Vagina (tissue), 2 donors: ENCODE measurements around the gene BCKDHA. TPM values are rescaled to one million over a fixed set of nuclear protein-coding genes. Genes with fewer than 3 reads are reported as not detected.

Experiments
- DNase-seq, 2 donors: peaks; one replicate each; pipeline ENCODE4 v3.0.0-alpha.2; 2017; ENCODE audit errors: extremely low spot score in 2 of 2
- H3K27ac ChIP-seq: fragments of 200-600 bp; sonication (generic); one replicate; pipeline ENCODE4 v1.5.1; 2019
- H3K27me3 ChIP-seq: fragments of 200-600 bp; sonication (generic); one replicate; pipeline ENCODE4 v1.5.1; 2019
- H3K36me3 ChIP-seq, 2 donors: fragments of 200-600 bp; sonication (generic); one replicate each; pipeline ENCODE4 v1.5.1; 2017 to 2019
- H3K4me1 ChIP-seq: fragments of 200-600 bp; sonication (generic); one replicate; pipeline ENCODE4 v1.5.1; 2019
- H3K4me3 ChIP-seq, 2 donors: fragments of 200-600 bp; sonication (generic); 1 replicate in 1 of 2; 2 replicates in 1 of 2; pipeline ENCODE4 v1.5.1; 2016 to 2019
- H3K9me3 ChIP-seq: fragments of 200-600 bp; sonication (generic); one replicate; pipeline ENCODE4 v1.5.1; 2019
- POLR2A ChIP-seq, 2 donors: fragments of 450-650 bp; IDR thresholded peaks; one replicate each; pipeline ENCODE4 v1.6.1; 2017; ENCODE audit warnings: antibody characterized with exemption in 2 of 2, mild to moderate bottlenecking in 2 of 2, moderate library complexity in 2 of 2
- POLR2AphosphoS5 ChIP-seq, 2 donors: sonication (generic); formaldehyde crosslinking; IDR thresholded peaks; one replicate each; pipeline ENCODE4 v1.9.0; 2017; ENCODE audit warnings: antibody characterized with exemption in 2 of 2, mild to moderate bottlenecking in 2 of 2, low read depth in 1 of 2; ENCODE audit not compliant: insufficient read depth in 1 of 2
- intact Hi-C: fragments of 100-400 bp; cut with DNase I; formaldehyde crosslinking; loops from one replicate; pipeline ENCODE4 v1.15.1; 2023
- total RNA-seq: library from RNA; depleted of rRNA; stranded (reverse); fragments of >200 nt; gene quantifications from one replicate; pipeline ENCODE4 v1.2.3, GENCODE V29; 2016
- TF ChIP-seq, protein P1 (sequence below), 3 experiments: fragments of 450-650 bp in 2 of 3; fragments of 200-600 bp in 1 of 3; sonication (generic) in 1 of 3; IDR thresholded peaks; one replicate each; pipeline ENCODE4 v1.5.1; 2017 to 2019; ENCODE audit warnings: antibody characterized with exemption in 3 of 3, mild to moderate bottlenecking in 2 of 3, moderate library complexity in 2 of 3

Gene BCKDHA
- total RNA-seq, 1 donor from 2014 or later = 68.5 TPM

DNA sequence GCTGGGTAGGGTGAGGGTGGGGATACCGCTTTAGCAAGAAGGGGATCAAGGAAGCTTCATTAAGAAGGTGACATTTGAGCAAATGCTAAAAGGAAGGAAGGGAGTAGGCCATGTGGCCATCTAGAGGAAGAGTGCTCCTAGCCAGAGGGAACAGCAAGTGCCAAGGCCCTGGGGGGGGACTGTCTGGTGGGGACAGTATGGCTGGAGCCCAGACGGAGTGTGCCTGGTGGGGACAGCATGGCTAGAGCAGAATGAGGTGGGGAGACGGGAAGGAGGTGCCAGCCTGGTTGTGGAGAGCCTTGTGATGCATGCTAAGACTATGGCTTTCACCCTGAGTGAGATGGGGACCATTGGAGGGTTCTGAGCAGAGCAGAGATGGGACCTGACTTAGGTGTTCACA, 41.8 kb upstream of the BCKDHA start:
- no peaks in the 10 kb centered on the region for H3K9me3 ChIP-seq
- no peak overlapping the region for H3K27ac ChIP-seq
- no peaks in the 10 kb centered on the region for H3K36me3 ChIP-seq
- H3K27me3 ChIP-seq = no peaks in the 10 kb centered on the region
- peaks cover 16% of the 10 kb centered on the region for H3K4me1 ChIP-seq
- H3K4me3 ChIP-seq = no peak overlapping the region
- TF ChIP-seq, protein P1, sequence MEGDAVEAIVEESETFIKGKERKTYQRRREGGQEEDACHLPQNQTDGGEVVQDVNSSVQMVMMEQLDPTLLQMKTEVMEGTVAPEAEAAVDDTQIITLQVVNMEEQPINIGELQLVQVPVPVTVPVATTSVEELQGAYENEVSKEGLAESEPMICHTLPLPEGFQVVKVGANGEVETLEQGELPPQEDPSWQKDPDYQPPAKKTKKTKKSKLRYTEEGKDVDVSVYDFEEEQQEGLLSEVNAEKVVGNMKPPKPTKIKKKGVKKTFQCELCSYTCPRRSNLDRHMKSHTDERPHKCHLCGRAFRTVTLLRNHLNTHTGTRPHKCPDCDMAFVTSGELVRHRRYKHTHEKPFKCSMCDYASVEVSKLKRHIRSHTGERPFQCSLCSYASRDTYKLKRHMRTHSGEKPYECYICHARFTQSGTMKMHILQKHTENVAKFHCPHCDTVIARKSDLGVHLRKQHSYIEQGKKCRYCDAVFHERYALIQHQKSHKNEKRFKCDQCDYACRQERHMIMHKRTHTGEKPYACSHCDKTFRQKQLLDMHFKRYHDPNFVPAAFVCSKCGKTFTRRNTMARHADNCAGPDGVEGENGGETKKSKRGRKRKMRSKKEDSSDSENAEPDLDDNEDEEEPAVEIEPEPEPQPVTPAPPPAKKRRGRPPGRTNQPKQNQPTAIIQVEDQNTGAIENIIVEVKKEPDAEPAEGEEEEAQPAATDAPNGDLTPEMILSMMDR (IDR thresholded peaks at IDR 0.05) = no peak
- no peak for TF ChIP-seq POLR2A (IDR thresholded peaks at IDR 0.05)
- TF ChIP-seq POLR2AphosphoS5 (IDR thresholded peaks at IDR 0.05; ENCODE audit: insufficient read depth in 1 of 2, low read depth in 1 of 2) = no peak
- intact Hi-C loops = no loop called here
- no peak for DNase-seq

DNA sequence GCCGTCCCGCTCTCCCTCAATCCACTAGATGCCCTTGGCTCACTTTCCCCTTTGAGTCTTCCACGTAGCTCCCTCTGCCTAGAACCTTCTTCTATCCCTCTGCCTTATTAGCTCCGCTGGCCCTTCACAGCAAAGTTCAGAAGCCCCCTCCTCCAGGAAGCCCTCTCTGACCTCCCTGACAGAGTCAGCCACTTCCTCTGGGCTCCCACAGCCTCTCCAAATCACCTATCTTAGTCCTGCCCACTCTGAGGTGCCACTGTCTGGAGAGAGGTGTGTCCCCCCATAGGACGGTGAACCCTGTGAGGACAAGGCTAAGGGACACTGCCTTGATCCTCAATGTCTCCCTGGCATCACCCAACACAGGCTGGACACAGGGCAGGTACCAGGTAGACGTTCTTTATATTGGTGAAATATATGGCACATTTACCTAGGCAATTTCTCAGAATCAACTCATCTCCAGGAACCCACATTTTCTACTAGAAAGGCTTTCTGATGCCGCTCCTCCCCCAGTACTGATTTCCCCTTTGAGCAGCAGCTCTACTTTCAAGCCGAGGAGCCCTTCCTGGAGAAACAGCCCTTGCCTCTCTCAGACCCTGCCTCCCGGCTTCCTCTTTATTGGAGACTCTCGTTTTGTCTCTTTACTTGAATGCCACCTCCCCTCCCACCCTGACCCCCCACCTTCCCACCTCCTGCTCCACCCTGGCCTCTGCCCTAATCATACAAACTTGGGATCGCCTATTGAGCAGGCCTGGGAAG, 40.5 kb upstream of the BCKDHA start:
- no peak overlapping the region for H3K27ac ChIP-seq
- H3K36me3 ChIP-seq = no peaks in the 10 kb centered on the region
- no peaks in the 10 kb centered on the region for H3K27me3 ChIP-seq
- no peak overlapping the region for H3K4me3 ChIP-seq
- no peaks in the 10 kb centered on the region for H3K9me3 ChIP-seq
- no peak for TF ChIP-seq POLR2A (IDR thresholded peaks at IDR 0.05)
- no peak for TF ChIP-seq POLR2AphosphoS5 (IDR thresholded peaks at IDR 0.05; ENCODE audit: insufficient read depth in 1 of 2, low read depth in 1 of 2)
- TF ChIP-seq, protein P1 (IDR thresholded peaks at IDR 0.05) = no peak
- no peak for DNase-seq
- H3K4me1 ChIP-seq = peaks cover 8% of the 10 kb centered on the region
- intact Hi-C loops = no loop called here

DNA sequence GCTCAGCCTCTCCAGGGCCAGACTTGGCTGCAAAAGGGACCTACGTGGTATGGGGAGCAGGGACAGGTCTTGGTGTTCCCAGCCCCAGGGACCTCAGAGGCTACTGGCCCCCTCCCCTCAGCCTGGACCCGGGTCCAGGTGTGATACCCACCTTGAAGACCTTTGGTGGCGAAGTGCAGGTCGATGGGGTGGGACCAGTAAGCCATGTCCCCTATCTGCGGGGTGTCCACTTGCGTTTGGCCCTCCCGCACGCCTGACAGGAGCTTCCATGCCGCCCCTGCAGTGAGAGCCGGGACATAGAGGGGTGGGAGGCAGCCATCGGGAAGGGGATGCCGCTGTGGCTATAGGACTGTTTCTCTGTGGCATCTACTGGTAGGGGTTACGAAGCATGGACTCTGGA, 39.9 kb upstream of the BCKDHA start:
- no peaks in the 10 kb centered on the region for H3K27me3 ChIP-seq
- H3K4me1 ChIP-seq = peaks cover 8% of the 10 kb centered on the region
- H3K4me3 ChIP-seq = no peak overlapping the region
- no peaks in the 10 kb centered on the region for H3K36me3 ChIP-seq
- no peaks in the 10 kb centered on the region for H3K9me3 ChIP-seq
- intact Hi-C loops = no loop called here
- DNase-seq = no peak
- TF ChIP-seq, protein P1 (IDR thresholded peaks at IDR 0.05) = no peak
- TF ChIP-seq POLR2A (IDR thresholded peaks at IDR 0.05) = no peak
- no peak for TF ChIP-seq POLR2AphosphoS5 (IDR thresholded peaks at IDR 0.05; ENCODE audit: insufficient read depth in 1 of 2, low read depth in 1 of 2)
- no peak overlapping the region for H3K27ac ChIP-seq

DNA sequence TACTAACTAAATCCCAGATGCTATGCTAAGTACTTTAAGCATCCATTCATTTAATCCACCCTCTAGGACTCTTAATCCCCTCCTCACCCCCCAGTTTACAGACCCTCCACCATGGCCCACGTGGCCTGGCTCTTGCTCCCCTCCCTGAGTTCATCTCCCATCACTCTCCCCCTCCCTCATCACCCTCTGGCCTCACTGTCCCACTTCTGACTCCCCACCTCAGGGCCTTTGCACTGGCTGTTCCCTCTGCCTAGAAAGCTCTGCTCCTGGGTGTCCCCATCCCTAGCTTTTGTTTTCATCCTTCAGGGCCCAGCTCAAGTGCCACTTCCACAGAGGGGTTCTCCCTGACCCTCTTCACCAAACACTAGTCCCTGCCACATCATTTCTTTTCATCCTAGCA, 37.9 kb upstream of the BCKDHA start:
- no peak overlapping the region for H3K4me3 ChIP-seq
- no peaks in the 10 kb centered on the region for H3K36me3 ChIP-seq
- no peaks in the 10 kb centered on the region for H3K9me3 ChIP-seq
- intact Hi-C loops = no loop called here
- TF ChIP-seq, protein P1 (IDR thresholded peaks at IDR 0.05) = no peak
- TF ChIP-seq POLR2AphosphoS5 (IDR thresholded peaks at IDR 0.05; ENCODE audit: insufficient read depth in 1 of 2, low read depth in 1 of 2) = no peak
- TF ChIP-seq POLR2A (IDR thresholded peaks at IDR 0.05) = no peak
- no peak for DNase-seq
- no peaks in the 10 kb centered on the region for H3K27me3 ChIP-seq
- H3K27ac ChIP-seq = no peak overlapping the region
- peaks cover 10% of the 10 kb centered on the region for H3K4me1 ChIP-seq

DNA sequence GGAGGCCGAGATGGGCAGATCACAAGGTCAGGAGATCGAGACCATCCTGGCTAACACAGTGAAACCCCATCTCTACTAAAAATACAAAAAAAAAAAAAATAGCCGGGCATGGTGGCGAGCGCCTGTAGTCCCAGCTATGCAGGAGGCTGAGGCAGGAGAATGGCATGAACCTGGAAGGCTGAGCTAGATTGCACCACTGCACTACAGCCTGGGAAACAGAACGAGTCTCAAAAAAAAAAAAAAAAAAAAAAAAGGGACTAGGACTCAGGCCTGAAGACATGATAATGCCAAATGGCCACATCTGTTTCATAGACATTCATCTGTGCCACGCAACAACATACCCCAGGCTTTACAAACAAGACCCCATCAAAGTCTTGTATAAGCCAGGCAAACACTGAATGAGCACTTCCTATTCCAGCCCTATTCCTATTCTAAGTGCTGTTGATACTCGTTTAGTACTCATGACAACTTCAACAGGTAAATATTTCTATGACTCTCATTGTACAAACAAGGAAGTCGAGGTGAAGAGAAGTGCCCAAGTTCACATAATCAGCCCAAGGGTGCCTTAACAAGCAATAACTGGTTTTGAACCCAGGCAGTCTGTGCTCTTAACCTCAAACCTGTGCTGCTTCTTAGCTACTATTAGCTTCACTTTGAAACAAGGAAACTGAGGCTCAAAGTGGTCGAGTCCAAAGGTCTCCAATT, 35.3 kb upstream of the BCKDHA start:
- Histone ChIP-seq H3K27me3 (no peaks in the 10 kb centered on the region), H3K4me3 (no peak overlapping the region), H3K4me1 (peaks cover 14% of the 10 kb centered on the region), H3K36me3 (no peaks in the 10 kb centered on the region), H3K27ac (no peak overlapping the region), H3K9me3 (no peaks in the 10 kb centered on the region)
- TF ChIP-seq, protein P1 (IDR thresholded peaks at IDR 0.05) = no peak
- TF ChIP-seq POLR2AphosphoS5 (IDR thresholded peaks at IDR 0.05; ENCODE audit: insufficient read depth in 1 of 2, low read depth in 1 of 2) (no peak), POLR2A (IDR thresholded peaks at IDR 0.05) (no peak)
- intact Hi-C loops = no loop called here
- no peak for DNase-seq
